Activated CD4-positive, CD25-positive, alpha-beta regulatory T cell treated with anti-CD3 and anti-CD28 coated beads, Interleukin-2, amount 50 U/mL, for 24 hours (primary cell): ENCODE results near the gene CPNE1.
"Not testable (repeated sequence)": the region's sequence is repeated elsewhere in the genome, so short reads cannot be mapped to it uniquely, and the experiment has no call there.

Experiments used
- ATAC-seq, 2 donors: fragments of 150-1000 bp; cut with Tn5 transposase; one replicate each; pipeline ENCODE4 v1.10.0; 2021; ENCODE audit warnings: mild to moderate bottlenecking in 1 of 2, moderate library complexity in 1 of 2

CPNE1 gene

DNA sequence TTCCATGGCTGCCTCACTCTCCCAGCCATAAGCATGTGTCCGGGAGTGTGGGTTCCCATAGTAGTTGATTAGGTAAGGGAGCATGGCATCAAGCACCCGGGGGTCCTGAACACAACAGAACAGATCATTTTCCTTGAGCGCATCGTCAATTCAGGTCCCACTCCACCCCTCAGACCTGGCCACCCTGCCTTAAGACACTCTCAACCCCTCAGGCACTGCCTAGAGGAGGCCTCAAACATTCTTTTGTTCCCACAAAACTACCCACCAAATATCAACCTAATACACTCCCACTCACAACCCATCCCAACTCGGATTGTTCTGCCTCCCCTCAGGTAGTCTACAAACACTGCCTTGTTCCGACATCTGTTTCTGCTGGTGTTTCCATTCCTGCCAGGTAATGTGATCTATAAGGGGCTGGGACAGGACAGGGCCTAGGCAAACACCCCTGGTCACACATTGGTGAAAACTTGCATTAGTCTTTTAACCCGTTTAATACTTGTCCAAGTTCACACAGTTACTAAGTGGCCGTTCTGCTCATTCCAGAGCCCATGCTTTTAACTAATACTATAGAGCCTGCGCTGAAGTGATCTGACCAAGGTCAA, 33.1 kb upstream of the CPNE1 start:
- no peak for ATAC-seq

- no peak for ATAC-seq
Observed at GRCh38 chr20:35695978-35696377, 31.3 kb upstream of the CPNE1 start.

GRCh38 chr20:35695245-35695749, 30.6 kb upstream of the CPNE1 start:
- no peak for ATAC-seq

DNA sequence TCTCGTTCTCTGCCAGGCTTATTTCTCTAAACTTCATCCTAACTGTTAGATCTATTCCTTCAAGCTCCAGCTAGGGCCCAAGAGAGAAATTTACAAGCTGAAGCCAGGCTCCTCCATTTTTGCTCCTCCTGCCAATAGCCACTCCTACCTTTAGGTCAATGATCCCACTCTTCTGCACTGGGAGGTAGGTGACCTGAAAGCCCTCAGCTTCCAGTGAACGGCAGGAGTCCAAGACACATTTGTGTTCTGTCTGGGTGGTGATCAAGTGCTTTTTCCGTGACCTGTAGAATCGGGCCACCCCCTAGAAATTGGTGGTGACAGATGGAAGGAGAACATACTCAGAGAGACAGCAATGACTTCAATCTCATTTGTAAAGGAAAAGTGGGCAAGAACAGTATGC, 25.6 kb upstream of the CPNE1 start:
- ATAC-seq = no peak

GRCh38 chr20:35686872-35687271, 22.2 kb upstream of the CPNE1 start:
- ATAC-seq = not testable (repeated sequence)

DNA sequence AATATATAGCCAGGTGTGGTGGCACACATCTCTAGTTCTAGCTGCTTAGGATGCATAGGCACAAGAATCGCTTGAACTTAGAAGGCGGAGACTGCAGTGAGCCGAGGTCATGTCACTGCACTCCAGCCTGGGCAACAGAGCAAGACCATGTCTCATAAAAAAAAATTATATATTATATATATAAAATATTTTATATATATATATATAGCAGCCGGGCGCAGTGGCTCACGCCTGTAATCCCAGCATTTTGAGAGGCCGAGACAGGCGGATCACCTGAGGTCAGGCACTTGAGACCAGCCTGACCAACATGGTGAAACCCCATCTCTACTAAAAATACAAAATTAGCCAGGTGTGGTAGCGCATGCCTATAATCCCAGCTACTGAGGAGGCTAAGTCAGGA, 20.7 kb upstream of the CPNE1 start:
- ATAC-seq = not testable (repeated sequence)

- no peak for ATAC-seq
Observed at GRCh38 chr20:35681960-35682359, 17.3 kb upstream of the CPNE1 start.

DNA sequence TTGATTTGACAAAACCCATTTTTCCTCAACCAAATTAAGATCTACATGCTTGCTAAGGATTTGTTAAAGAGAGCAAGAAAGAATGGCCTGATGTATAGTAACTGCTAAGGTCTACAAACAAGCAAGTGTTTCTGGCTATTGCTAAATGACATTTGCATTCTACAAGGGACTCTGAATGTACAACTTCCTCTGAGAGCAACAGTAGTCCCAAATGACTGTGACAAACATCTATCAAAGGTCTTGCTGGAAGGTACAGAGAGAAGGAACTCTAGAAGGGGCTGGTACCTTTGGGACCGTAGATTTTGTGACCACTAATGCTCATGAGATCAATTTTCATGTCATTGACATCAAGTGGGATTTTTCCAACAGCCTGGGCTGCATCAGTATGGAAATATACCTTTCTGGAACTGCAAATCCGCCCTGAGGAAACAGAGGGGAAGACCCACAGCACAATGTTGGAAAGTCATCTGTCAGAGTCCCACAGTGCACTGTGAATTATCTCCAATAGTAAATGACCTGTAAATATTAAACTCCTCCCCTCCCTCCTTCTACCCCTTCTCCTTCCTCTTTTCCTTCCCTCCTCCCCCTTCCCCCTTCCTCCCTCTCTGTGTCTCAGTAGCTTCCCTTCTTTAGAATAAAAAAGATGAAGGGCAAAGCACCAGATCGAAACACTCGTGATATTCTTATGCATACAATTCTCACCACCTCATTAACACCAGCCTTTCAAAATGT, 15.9 kb upstream of the CPNE1 start:
- ATAC-seq = no peak

DNA sequence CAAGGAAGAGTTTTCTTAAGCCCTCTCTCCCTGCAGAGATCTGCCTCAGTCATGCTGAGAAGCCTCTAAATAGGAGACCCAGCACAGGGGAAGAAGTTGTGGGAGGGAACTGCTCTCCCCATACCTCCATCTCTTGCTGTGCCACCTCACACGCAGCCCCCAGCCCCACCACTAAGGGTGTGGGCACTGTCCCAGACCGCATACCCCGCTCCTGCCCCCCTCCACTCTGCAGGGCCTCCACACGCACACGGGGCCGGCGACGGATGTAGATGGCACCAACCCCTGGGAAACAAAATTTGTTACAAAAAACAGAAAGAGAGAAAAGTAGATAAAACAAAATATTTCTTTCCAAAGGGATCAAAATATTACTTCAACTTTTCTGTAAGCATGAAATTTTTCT, 10.2 kb upstream of the CPNE1 start:
- ATAC-seq = no peak

- ATAC-seq = no peak
Observed at GRCh38 chr20:35673884-35674283, 9.2 kb upstream of the CPNE1 start.

DNA sequence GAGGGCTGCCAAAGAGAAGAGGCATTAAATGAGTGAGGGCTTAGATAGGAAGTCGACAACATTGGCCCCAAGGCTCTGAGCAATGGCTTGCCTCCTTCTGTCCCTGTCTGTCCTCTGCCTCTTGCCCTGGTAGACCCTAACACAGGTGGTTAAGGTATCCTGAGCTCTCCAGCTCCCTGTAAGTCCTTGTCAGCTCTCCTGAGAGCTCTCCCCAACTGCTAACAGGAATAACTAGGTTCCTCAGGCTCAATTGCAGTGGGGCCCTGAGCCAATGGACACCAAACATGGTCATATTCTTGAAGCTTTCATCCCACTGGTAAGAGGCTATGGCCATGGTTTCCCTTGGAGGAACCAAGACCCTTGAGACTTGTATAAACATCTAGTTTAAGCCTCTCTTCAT, 5.0 kb upstream of the CPNE1 start:
- no peak for ATAC-seq

DNA sequence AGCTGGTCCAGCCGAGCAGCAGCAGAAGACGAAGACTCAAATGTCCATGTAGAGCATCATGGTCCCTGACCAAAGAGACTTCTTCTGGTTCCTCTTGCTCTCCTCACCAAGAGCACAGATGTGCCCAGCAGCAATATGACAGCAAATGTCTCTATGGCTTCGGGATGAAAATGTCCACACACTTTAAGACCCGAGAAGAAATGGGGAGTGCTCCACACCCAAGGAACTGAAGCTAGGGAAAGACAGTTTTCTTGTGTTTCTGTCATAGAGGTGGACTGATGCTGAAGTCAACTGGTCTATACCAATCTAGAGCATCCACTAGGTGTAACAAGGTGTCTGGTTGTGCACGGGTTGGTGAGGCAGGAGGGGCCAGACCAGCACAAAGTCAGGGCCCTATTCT, 4.5 kb upstream of the CPNE1 start:
- ATAC-seq = no peak

DNA sequence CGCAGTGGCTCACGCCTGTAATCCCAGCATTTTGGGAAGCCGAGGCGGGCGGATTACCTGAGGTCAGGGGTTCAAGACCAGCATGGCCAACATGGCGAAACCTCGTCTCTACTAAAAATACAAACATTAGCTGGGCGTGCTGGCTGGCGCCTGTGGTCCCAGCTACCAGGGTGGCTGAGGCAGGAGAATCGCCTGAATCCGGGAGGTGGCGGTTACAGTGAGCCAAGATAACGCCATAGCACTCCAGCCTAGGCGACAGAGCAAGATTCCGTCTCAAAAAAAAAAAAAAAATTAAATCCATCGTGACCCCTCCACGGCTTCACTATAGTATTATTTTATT, 1.2 kb upstream of the CPNE1 start:
- ATAC-seq = no peak

DNA sequence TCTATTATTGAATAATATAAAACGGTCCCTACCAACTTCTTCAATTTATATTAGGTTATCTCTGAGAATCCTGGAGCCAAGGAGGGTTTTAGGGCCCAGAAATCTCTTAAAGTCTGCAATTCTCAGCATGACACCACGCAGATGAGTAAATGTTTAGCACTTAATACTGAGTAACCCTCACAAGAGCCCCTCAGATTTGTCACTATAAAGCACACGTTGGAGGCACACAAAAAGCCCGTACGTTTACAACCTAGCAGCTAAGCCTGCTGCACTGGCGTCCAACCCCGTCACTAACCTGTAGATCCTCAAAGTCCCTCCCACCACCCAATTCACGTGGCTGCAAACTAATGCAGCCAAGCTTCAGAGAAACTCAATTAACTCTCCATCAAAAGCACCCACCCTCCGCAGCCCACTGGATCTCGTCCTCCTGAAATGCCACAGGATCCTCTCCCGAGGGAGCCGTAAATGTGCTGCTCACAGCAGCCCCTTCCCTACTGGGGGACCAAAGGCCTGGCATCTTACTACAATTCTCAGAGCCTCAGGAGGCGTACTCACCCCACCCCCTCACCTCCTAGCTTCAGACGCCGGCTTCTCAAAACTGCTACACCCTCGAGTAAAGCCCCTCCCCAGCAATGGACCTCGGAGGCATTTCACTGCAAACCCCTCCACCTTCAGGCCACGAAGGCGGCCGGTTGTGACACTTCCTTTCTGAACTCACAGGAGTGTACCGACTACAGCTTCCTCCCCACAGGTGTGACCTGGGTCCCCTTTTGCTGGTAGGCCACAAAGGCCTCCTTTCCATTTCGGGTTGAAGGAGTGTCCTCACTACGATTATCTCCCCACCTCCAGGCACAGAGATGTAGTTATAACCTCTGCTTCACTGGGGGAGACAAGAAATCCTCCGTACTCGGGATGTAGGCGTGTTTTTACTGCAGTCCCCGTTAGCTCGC, 909 bp downstream of the CPNE1 start:
- ATAC-seq = peak; percentile 37 to 40

GRCh38 chr20:35662551-35662950, 2.1 kb downstream of the CPNE1 start:
- no peak for ATAC-seq

DNA sequence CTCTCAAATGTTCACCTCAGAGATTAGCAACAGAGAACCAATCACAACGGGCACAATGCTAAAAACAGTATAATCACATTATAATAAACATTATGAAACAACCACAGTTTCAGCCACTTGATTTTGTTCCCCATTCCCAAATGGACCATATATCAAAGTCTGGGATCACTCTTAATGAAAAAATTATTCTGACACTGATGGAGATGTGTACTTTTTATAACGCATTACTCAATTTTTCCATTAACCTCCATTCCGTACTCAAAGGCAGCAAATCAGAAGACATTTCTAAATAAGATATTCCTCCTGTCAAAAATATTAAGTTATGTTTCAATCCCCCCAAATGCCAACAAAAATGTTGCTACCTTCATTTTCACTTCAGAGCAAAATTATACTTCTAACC, 2.8 kb downstream of the CPNE1 start:
- no peak for ATAC-seq

GRCh38 chr20:35661053-35661452, 3.6 kb downstream of the CPNE1 start:
- peak; percentile 15 to 22 for ATAC-seq

- ATAC-seq = peak; percentile 26 to 31
Observed at GRCh38 chr20:35660122-35660937, 4.4 kb downstream of the CPNE1 start.

DNA sequence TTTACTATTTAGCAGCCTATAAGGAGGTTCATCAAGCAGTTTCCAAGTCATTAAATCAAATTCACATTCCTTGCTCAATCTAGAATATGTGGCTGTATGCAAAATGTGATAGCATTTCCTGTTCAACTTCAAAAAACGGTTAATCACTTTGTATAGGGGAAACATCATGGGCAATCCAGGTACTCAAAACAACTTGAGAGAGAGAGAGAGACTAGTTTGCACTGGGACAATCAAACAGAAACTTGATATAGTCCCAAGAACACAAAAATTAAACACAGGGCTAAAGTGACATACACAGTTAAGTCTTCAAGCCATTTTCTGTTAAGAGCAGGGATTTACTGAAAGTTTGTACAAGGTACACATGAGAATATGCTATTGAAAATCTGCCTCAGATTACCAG, 7.4 kb downstream of the CPNE1 start:
- ATAC-seq = no peak

DNA sequence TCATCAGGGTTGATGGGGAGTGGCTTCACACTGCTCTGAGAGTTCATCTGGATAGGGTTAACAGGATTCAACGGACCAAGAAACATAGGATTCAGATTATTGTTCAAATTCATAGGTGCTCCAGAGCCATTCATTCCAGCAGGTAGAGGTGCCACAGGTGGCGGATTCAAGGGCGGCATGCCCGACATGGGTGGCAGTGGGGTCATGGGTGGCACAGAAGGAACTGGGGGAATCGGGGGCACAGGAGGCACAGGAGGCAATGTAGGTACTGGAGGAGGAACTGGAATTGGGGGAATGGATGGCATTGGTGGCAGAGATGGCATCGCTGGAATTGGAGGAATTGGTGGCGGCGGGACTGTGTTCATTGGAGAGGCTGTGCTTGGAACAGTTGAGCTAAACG, 10.3 kb downstream of the CPNE1 start:
- ATAC-seq = no peak

DNA sequence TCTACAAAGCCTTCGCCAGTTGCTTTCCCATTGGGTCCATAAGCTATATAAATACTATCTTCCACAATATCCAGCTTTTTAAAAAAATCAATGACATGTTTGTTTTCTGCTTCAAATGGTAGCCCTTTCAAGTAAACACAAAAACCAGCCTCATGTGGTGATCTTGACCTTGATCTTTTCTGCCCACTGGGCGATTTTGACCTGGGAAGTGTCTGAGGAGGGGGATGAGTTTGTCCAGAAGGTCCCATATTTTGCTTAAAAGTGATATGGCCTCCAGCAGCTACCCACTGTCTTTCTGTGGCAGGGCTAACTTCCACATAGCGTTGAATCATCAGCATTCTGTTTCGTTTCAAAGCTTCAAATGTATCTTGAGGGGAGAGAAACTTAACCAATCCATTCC, 10.8 kb downstream of the CPNE1 start:
- no peak for ATAC-seq

- ATAC-seq = no peak
Observed at GRCh38 chr20:35653430-35653734, 11.3 kb downstream of the CPNE1 start.
